ENCODE data around the gene EVC2.

DNA sequence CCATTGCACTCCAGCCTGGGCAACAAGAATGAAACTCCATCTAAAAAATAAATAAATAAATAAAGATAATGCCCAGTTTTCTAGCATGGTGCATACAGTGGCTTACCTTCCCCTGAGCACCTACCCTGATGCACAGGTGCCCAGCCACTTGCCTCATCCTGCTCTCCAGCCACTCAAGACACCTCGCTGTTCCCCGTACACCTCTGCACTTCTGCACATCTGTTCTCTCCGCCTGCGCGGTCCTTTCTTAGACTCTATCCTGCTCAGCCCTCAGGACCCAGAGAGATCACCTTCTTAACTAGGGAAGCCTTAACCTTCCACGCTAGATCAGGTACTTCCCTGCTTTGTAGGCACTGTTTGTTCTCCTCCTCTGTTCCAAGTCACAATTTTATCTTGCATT is 5.5 kb upstream of the EVC2 start:
- TF ChIP-seq ZNF274 (CRISPR knock-in tag; IDR thresholded peaks at IDR 0.05) (no peak), FOXK1 (CRISPR knock-in tag; IDR thresholded peaks at IDR 0.05; ENCODE audit: borderline replicate concordance, low read depth) (no peak), EP300 (IDR thresholded peaks at IDR 0.05; ENCODE audit: low read depth in 2 of 2, low read length in 2 of 2) (no peak), EP300 (CRISPR knock-in tag; IDR thresholded peaks at IDR 0.05; ENCODE audit: borderline replicate concordance) (no peak), HDAC2 (CRISPR knock-in tag; IDR thresholded peaks at IDR 0.05) (no peak), ZNF816 (CRISPR knock-in tag; IDR thresholded peaks at IDR 0.05; ENCODE audit: borderline replicate concordance) (no peak)
